Mesenchymal stem cell (in vitro differentiated cells and primary cell): ENCODE results near the gene ZFPM1.
A peak's percentile ranks its signal among the peaks of the same experiment; 100 is the strongest.

Experiments
- DNase-seq: peaks from one replicate; pipeline ENCODE4 v3.0.0-alpha.2; 2013
- H2AFZ ChIP-seq: one replicate; pipeline ENCODE4 v1.6.1; 2013; ENCODE audit warnings: low read depth, mild to moderate bottlenecking, control low read depth, inconsistent platforms, low read length, moderate library complexity
- H2AK5ac ChIP-seq: 2 replicates; pipeline ENCODE4 v1.6.1; 2013; ENCODE audit warnings: low read length, moderate library complexity, mild to moderate bottlenecking, inconsistent platforms; ENCODE audit not compliant: severe bottlenecking
- H2BK120ac ChIP-seq: one replicate; pipeline ENCODE4 v1.6.1; 2013; ENCODE audit warnings: low read depth, mild to moderate bottlenecking, inconsistent platforms, low read length, moderate library complexity
- H2BK12ac ChIP-seq, 2 experiments: one replicate each; pipeline ENCODE4 v1.6.1; 2013; ENCODE audit warnings: inconsistent platforms in 2 of 2, low read length in 2 of 2, mild to moderate bottlenecking in 2 of 2, moderate library complexity in 2 of 2, control low read depth in 1 of 2
- H2BK15ac ChIP-seq: one replicate; pipeline ENCODE4 v1.6.1; 2013; ENCODE audit warnings: mild to moderate bottlenecking, low read depth, inconsistent platforms; ENCODE audit not compliant: poor library complexity, severe bottlenecking
- H2BK5ac ChIP-seq: 2 replicates; pipeline ENCODE4 v1.6.1; 2013; ENCODE audit warnings: low read depth, mild to moderate bottlenecking, low read length, control low read depth, inconsistent platforms; ENCODE audit not compliant: poor library complexity, severe bottlenecking
- H3K14ac ChIP-seq, 2 experiments: one replicate each; pipeline ENCODE4 v1.6.1; 2013; ENCODE audit warnings: inconsistent platforms in 2 of 2, low read length in 2 of 2, control low read depth in 1 of 2, mild to moderate bottlenecking in 1 of 2, moderate library complexity in 1 of 2
- H3K18ac ChIP-seq, 2 experiments: one replicate each; pipeline ENCODE4 v1.6.1; 2013; ENCODE audit warnings: inconsistent platforms in 2 of 2, low read length in 2 of 2, control low read depth in 1 of 2, low read depth in 1 of 2, mild to moderate bottlenecking in 1 of 2
- H3K23ac ChIP-seq, 2 experiments: one replicate each; pipeline ENCODE4 v1.6.1; 2013; ENCODE audit warnings: inconsistent platforms in 2 of 2, low read length in 2 of 2, mild to moderate bottlenecking in 2 of 2, moderate library complexity in 2 of 2, control low read depth in 1 of 2
- H3K27ac ChIP-seq: 2 replicates; pipeline ENCODE4 v1.5.1; 2013; ENCODE audit warnings: mild to moderate bottlenecking, moderate library complexity, low read length, control low read depth, inconsistent platforms; ENCODE audit not compliant: poor library complexity, severe bottlenecking
- H3K27me3 ChIP-seq, 2 experiments: 2 replicates each; pipeline versions ENCODE4 v1.6.1 to v1.7.0; 2013; ENCODE audit warnings: low read length in 2 of 2, mild to moderate bottlenecking in 2 of 2, moderate library complexity in 2 of 2, control low read depth in 1 of 2, inconsistent platforms in 1 of 2; ENCODE audit not compliant: control insufficient read depth in 1 of 2, insufficient read depth in 1 of 2
- H3K36me3 ChIP-seq, 2 experiments: 2 replicates each; pipeline versions ENCODE4 v1.6.1 to v1.7.0; 2013; ENCODE audit warnings: low read length in 2 of 2, control low read depth in 1 of 2, inconsistent platforms in 1 of 2, low read depth in 1 of 2, mild to moderate bottlenecking in 1 of 2; ENCODE audit not compliant: insufficient read depth in 2 of 2, control insufficient read depth in 1 of 2
- H3K4ac ChIP-seq, 2 experiments: one replicate each; pipeline ENCODE4 v1.6.1; 2013; ENCODE audit warnings: inconsistent platforms in 2 of 2, low read length in 2 of 2, mild to moderate bottlenecking in 2 of 2, moderate library complexity in 2 of 2, control low read depth in 1 of 2, low read depth in 1 of 2
- H3K4me1 ChIP-seq: 2 replicates; pipeline ENCODE4 v1.6.1; 2013; ENCODE audit warnings: low read depth, low read length, control low read depth; ENCODE audit not compliant: control insufficient read depth, insufficient read depth
- H3K4me2 ChIP-seq: 2 replicates; pipeline ENCODE4 v1.6.1; 2013; ENCODE audit warnings: low read length, mild to moderate bottlenecking, inconsistent platforms; ENCODE audit not compliant: poor library complexity, severe bottlenecking
- H3K4me3 ChIP-seq, 2 experiments: 2 replicates each; pipeline versions ENCODE4 v1.5.1 to v1.7.0; 2013; ENCODE audit warnings: low read length in 2 of 2, mild to moderate bottlenecking in 2 of 2, control low read depth in 1 of 2, low read depth in 1 of 2; ENCODE audit not compliant: insufficient read depth in 1 of 2
- H3K79me1 ChIP-seq: replicated peaks from 2 replicates; pipeline ENCODE4 v1.6.1; 2013; ENCODE audit warnings: mild to moderate bottlenecking, control low read depth, low read length, inconsistent platforms; ENCODE audit not compliant: poor library complexity, severe bottlenecking
- H3K9ac ChIP-seq: 2 replicates; pipeline ENCODE4 v1.7.0; 2013; ENCODE audit warnings: mild to moderate bottlenecking, low read length, moderate library complexity
- H3K9me3 ChIP-seq: 2 replicates; pipeline ENCODE4 v1.7.0; 2013; ENCODE audit warnings: mild to moderate bottlenecking, low read length; ENCODE audit not compliant: control insufficient read depth
- H4K8ac ChIP-seq: one replicate; pipeline ENCODE4 v1.6.1; 2013; ENCODE audit warnings: inconsistent platforms, mild to moderate bottlenecking, low read length, moderate library complexity
- H4K91ac ChIP-seq: one replicate; pipeline ENCODE4 v1.6.1; 2013; ENCODE audit warnings: mild to moderate bottlenecking, low read length, inconsistent platforms
- WGBS: methylation state at CpG from one replicate; pipeline ENCODE4 v1.1.7; 2013; ENCODE audit warnings: mixed read lengths; 5-methylcytosine and 5-hydroxymethylcytosine counted together

Gene ZFPM1

DNA sequence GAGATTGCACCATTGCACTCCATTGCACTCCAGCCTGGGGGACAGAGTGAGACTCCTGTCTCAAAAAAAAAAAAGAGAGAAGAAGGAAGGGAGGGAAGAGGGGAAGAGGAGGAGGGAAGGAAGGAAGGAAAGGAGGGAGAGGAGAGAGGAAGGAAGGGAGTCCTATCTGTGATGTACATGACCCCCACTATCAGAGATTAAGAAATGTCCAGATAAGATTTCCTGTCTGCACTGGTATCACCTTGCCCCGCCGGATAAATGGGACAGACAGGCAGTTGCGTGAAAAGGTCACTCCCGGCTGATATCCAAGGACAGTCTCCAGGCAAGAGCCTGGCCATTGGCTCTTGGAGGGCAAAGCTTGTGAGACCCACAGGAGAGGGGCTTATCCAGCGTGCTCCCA is 5.2 kb upstream of the ZFPM1 start:
- H3K14ac ChIP-seq, result no peak overlapping the region
- no peak overlapping the region for H3K18ac ChIP-seq
- no peak overlapping the region for H3K27ac ChIP-seq
- no peak overlapping the region for H4K91ac ChIP-seq
- no peak overlapping the region for H3K4me2 ChIP-seq
- H2BK12ac ChIP-seq, result no peak overlapping the region
- H2BK15ac ChIP-seq, result no peak overlapping the region
- H3K4me1 ChIP-seq, result peaks cover 17% of the 10 kb centered on the region
- no peak overlapping the region for H2BK5ac ChIP-seq
- WGBS, result 76% methylated on average over 5 of the region's 5 CpGs
- H2BK120ac ChIP-seq, result no peak overlapping the region
- no peak overlapping the region for H2AK5ac ChIP-seq
- H3K79me1 ChIP-seq, result no peaks in the 10 kb centered on the region
- H3K36me3 ChIP-seq, result no peaks in the 10 kb centered on the region
- H3K23ac ChIP-seq, result no peak overlapping the region
- no peak overlapping the region for H3K4ac ChIP-seq
- no peaks in the 10 kb centered on the region for H3K9me3 ChIP-seq
- H4K8ac ChIP-seq, result no peak overlapping the region
- no peak for DNase-seq
- no peak overlapping the region for H3K9ac ChIP-seq
- no peak overlapping the region for H3K4me3 ChIP-seq
- peaks cover 37 to 89% of the 10 kb centered on the region in 2 experiments for H3K27me3 ChIP-seq
- no peak overlapping the region for H2AFZ ChIP-seq

DNA sequence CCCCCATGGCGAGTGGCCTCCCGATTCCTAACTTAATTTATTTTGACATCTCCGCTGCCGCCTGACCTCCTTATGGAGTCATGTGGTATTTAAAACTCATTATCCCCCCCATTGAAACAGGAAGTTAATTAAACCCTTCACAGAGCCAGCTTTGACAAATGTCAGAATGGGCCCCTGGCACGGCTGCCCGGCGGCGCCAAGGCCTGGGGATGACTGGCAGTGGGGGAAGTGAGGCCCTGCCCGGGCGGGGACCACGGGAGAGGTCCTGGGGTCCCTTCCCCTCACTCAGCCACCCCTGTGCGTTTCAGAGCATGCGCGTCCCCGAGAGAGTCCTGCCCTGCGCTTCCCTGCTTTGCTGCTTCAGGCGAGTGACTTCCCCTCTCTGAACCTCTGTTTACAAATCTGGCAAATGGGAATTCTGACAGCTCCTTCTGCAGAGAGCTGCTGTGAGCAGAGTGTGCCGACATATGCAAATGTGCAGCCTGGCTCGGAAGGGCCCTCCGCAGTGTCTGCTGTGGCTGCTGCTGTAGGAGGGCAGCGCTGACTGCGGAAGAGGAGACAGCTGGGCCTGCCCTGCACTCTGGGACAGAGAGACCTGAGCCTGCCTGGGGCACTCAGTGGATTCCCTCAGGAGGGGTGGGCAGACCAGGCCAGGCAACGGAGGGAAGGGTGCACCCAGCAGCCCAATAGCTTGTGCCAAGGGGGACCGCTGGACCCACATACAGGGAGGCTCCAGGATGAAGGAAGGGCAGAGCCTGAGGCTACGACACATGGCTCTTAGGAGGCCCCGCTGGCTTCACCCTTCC is 4.4 kb upstream of the ZFPM1 start:
- H4K91ac ChIP-seq, result no peak overlapping the region
- H3K23ac ChIP-seq, result no peak overlapping the region
- no peak overlapping the region for H3K18ac ChIP-seq
- H3K9ac ChIP-seq, result no peak overlapping the region
- H3K4me1 ChIP-seq, result peaks cover 12% of the 10 kb centered on the region
- no peak overlapping the region for H2BK15ac ChIP-seq
- no peak overlapping the region for H3K4me3 ChIP-seq
- H3K4me2 ChIP-seq, result no peak overlapping the region
- DNase-seq, result no peak
- H2BK5ac ChIP-seq, result no peak overlapping the region
- no peak overlapping the region for H3K27ac ChIP-seq
- peaks cover 37 to 83% of the 10 kb centered on the region in 2 experiments for H3K27me3 ChIP-seq
- H2BK12ac ChIP-seq, result no peak overlapping the region
- H3K9me3 ChIP-seq, result no peaks in the 10 kb centered on the region
- H3K14ac ChIP-seq, result no peak overlapping the region
- WGBS, result 73% methylated on average over 26 of the region's 26 CpGs
- no peaks in the 10 kb centered on the region for H3K79me1 ChIP-seq
- H3K4ac ChIP-seq, result no peak overlapping the region
- no peaks in the 10 kb centered on the region for H3K36me3 ChIP-seq
- no peak overlapping the region for H4K8ac ChIP-seq
- no peak overlapping the region for H2AFZ ChIP-seq
- no peak overlapping the region for H2AK5ac ChIP-seq
- H2BK120ac ChIP-seq, result no peak overlapping the region

DNA sequence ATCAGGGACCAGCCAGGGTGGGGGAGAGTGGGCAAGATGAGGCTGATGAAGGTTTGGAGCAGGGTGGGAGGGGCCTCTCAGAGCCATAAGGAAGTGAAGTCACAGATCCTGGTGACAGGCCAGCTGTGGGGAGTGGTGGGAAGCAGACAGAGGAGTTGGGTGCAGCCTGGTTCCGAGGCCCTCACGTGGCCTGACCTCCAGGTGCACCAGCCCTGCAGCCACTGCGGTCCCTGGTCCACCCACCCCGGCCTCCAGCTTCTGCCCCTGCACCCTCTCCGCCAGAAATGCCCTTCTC is 3.9 kb upstream of the ZFPM1 start:
- no peak overlapping the region for H4K8ac ChIP-seq
- no peak overlapping the region for H3K23ac ChIP-seq
- H2BK12ac ChIP-seq, result no peak overlapping the region
- no peak overlapping the region for H3K18ac ChIP-seq
- H3K4me2 ChIP-seq, result no peak overlapping the region
- H2AFZ ChIP-seq, result no peak overlapping the region
- H2BK15ac ChIP-seq, result no peak overlapping the region
- peaks cover 15% of the 10 kb centered on the region for H3K4me1 ChIP-seq
- H2BK120ac ChIP-seq, result no peak overlapping the region
- DNase-seq, result no peak
- no peak overlapping the region for H4K91ac ChIP-seq
- H3K9me3 ChIP-seq, result no peaks in the 10 kb centered on the region
- H3K27ac ChIP-seq, result no peak overlapping the region
- H3K4ac ChIP-seq, result no peak overlapping the region
- peaks cover 39 to 77% of the 10 kb centered on the region in 2 experiments for H3K27me3 ChIP-seq
- WGBS, result 89% methylated on average over 5 of the region's 5 CpGs
- no peak overlapping the region for H3K4me3 ChIP-seq
- H3K79me1 ChIP-seq, result peaks cover 4% of the 10 kb centered on the region
- no peak overlapping the region for H2AK5ac ChIP-seq
- H2BK5ac ChIP-seq, result no peak overlapping the region
- H3K9ac ChIP-seq, result no peak overlapping the region
- no peaks in the 10 kb centered on the region for H3K36me3 ChIP-seq
- no peak overlapping the region for H3K14ac ChIP-seq

DNA sequence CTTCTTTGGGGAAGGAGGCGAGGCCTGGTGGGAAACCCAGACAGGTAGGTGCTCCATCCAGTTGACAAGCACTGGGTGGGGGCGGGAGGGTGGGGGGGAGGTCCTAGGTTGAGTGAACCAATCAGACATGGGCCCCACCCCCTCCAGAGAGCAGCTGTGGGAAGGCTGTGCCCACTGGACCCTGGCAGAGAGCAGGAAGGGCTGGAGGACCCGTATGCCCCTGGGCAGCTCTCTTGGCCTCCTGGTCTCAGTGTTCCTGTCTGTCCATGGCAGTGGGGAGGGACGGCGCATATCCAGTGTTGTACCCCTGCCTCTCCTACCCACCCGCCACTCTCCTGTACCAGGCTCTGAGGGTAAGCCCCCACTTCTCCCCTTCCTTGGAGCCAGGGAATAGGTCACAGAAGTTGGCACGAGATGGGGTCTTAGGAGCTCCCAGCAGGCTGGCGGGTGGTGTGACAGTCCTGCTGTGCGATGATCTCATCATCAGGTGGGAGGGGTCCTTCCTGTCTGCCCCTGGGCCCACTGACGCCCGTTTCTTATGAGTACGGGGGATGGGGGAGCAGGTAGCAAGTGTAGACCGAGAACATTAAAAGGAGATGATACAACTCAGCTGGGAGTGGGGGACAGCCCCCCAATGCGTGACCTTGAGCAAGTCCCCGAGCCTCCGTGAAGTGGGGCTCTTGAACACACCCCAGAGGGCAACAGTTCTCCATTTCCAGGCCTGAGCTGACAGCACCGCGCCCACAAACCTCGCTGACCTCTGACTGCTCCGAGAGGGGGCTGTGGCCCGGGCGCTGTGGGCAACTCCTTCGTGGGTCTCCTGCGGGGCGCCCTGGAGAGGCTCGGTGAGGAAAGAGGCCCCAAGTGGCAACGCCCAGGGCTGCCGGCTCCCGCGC is 1.2 kb upstream of the ZFPM1 start:
- no peak overlapping the region for H3K27ac ChIP-seq
- H2BK12ac ChIP-seq, result peak overlapping the region in 1 of 2 experiments; percentile 49
- no peaks in the 10 kb centered on the region for H3K36me3 ChIP-seq
- no peak overlapping the region for H4K8ac ChIP-seq
- H3K4me3 ChIP-seq, result peak overlapping the region in 1 of 2 experiments; percentile 77
- no peak for DNase-seq
- no peak overlapping the region for H2BK15ac ChIP-seq
- no peak overlapping the region for H2AFZ ChIP-seq
- H3K18ac ChIP-seq, result peak overlapping the region in 1 of 2 experiments; percentile 86
- H3K9ac ChIP-seq, result no peak overlapping the region
- H2BK120ac ChIP-seq, result no peak overlapping the region
- H4K91ac ChIP-seq, result no peak overlapping the region
- H3K79me1 ChIP-seq, result peaks cover 19% of the 10 kb centered on the region
- peaks cover 37% of the 10 kb centered on the region for H3K4me1 ChIP-seq
- WGBS, result 67% methylated on average over 28 of the region's 30 CpGs
- no peak overlapping the region for H2BK5ac ChIP-seq
- no peak overlapping the region for H3K4me2 ChIP-seq
- H3K9me3 ChIP-seq, result no peaks in the 10 kb centered on the region
- no peak overlapping the region for H3K14ac ChIP-seq
- H3K4ac ChIP-seq, result peak overlapping the region in 1 of 2 experiments; percentile 22
- no peak overlapping the region for H2AK5ac ChIP-seq
- peaks cover 36 to 51% of the 10 kb centered on the region in 2 experiments for H3K27me3 ChIP-seq
- no peak overlapping the region for H3K23ac ChIP-seq
